WTC11 (cell line): Measurements from ENCODE around the gene PLAAT3. TPM values are rescaled to one million over a fixed set of nuclear protein-coding genes. Genes with fewer than 3 reads are reported as not detected.
A peak's percentile ranks its signal among the peaks of the same experiment; 100 is the strongest.
"Not testable (repeated sequence)": the region's sequence is repeated elsewhere in the genome, so short reads cannot be mapped to it uniquely, and the experiment has no call there.

Source experiments
- ATAC-seq: fragments of 200-7000 bp; cut with Tn5 transposase; 2 replicates; pipeline ENCODE4 v1.10.0; 2021; ENCODE audit warnings: mild to moderate bottlenecking, moderate library complexity
- CTCF ChIA-PET: fragments of 300-600 bp; sonication (Branson Sonifier 250); formaldehyde crosslinking; loops from one replicate; lab custom pipeline; 2021; ENCODE audit warnings: antibody characterized with exemption; lab: Charles Lee
- POLR2A ChIA-PET: fragments of 350-600 bp; sonication (Branson Sonifier 250); formaldehyde crosslinking; loops from one replicate; lab custom pipeline; 2021; ENCODE audit warnings: antibody characterized with exemption; lab: Charles Lee
- DNase-seq: peaks from one replicate; pipeline ENCODE4 v3.0.0; 2021; ENCODE audit warnings: low spot score
- H3K27ac Mint-ChIP-seq: 2 replicates; pipeline ENCODE4 v1.8.0; 2021; ENCODE audit warnings: mixed read lengths
- H3K27me3 Mint-ChIP-seq: 2 replicates; pipeline ENCODE4 v1.8.0; 2021; ENCODE audit warnings: low read depth, mild to moderate bottlenecking, moderate library complexity, mixed read lengths
- H3K36me3 Mint-ChIP-seq: 2 replicates; pipeline ENCODE4 v1.8.0; 2021; ENCODE audit warnings: mixed read lengths
- H3K4me1 Mint-ChIP-seq: 2 replicates; pipeline ENCODE4 v1.8.0; 2022; ENCODE audit warnings: mixed read lengths
- H3K4me3 Mint-ChIP-seq: 2 replicates; pipeline ENCODE4 v1.8.0; 2021; ENCODE audit warnings: mild to moderate bottlenecking, moderate library complexity, mixed read lengths
- H3K9me3 Mint-ChIP-seq: 2 replicates; pipeline ENCODE4 v1.8.0; 2021; ENCODE audit warnings: mixed read lengths
- EMX1 ChIP-seq: fragments of 250-450 bp; sonication (Bioruptor Pico); IDR thresholded peaks from 2 replicates; pipeline ENCODE4 v1.8.0; 2021; ENCODE audit warnings: mild to moderate bottlenecking
- FOXK1 ChIP-seq: sonication (generic); formaldehyde crosslinking; IDR thresholded peaks from 2 replicates; pipeline ENCODE4 v1.8.0; 2022; ENCODE audit warnings: mild to moderate bottlenecking, moderate library complexity, missing genetic modification reagents
- IRF2 ChIP-seq: sonication (generic); formaldehyde crosslinking; IDR thresholded peaks from 2 replicates; pipeline ENCODE4 v1.8.0; 2022; ENCODE audit warnings: low read depth, missing genetic modification reagents, borderline replicate concordance
- NR2C2 ChIP-seq: sonication (generic); formaldehyde crosslinking; IDR thresholded peaks from 2 replicates; pipeline ENCODE4 v1.8.0; 2022; ENCODE audit warnings: mild to moderate bottlenecking, missing genetic modification reagents
- NR3C1 ChIP-seq: sonication (generic); formaldehyde crosslinking; conservative IDR thresholded peaks from 2 replicates; pipeline ENCODE4 v1.8.1; 2023; ENCODE audit warnings: low read depth, mild to moderate bottlenecking, missing genetic modification reagents
- PRRX2 ChIP-seq: fragments of 250-450 bp; sonication (Bioruptor Pico); IDR thresholded peaks from 2 replicates; pipeline ENCODE4 v1.8.0; 2021; ENCODE audit warnings: mild to moderate bottlenecking
- SP1 ChIP-seq: sonication (generic); formaldehyde crosslinking; conservative IDR thresholded peaks from 2 replicates; pipeline ENCODE4 v1.8.1; 2022; ENCODE audit warnings: missing genetic modification reagents
- TEAD1 ChIP-seq: sonication (generic); formaldehyde crosslinking; IDR thresholded peaks from 2 replicates; pipeline ENCODE4 v1.8.0; 2022; ENCODE audit warnings: mild to moderate bottlenecking, missing genetic modification reagents
- total RNA-seq: library from RNA; stranded (reverse); gene quantifications from 3 replicates; pipeline ENCODE4 v1.2.3, GENCODE V29; 2021
- TF ChIP-seq, protein P1 (sequence below): sonication (generic); formaldehyde crosslinking; IDR thresholded peaks from 2 replicates; pipeline ENCODE4 v1.8.0; 2023; ENCODE audit warnings: mild to moderate bottlenecking, missing genetic modification reagents
- TF ChIP-seq, protein P2 (sequence below): sonication (generic); formaldehyde crosslinking; IDR thresholded peaks from 2 replicates; pipeline ENCODE4 v1.8.0; 2022; ENCODE audit warnings: missing genetic modification reagents
- TF ChIP-seq, protein P3 (sequence below): sonication (generic); formaldehyde crosslinking; IDR thresholded peaks from 2 replicates; pipeline ENCODE4 v1.8.1; 2023; ENCODE audit warnings: mild to moderate bottlenecking, missing genetic modification reagents, moderate library complexity
- TF ChIP-seq, protein P4 (sequence below): sonication (generic); formaldehyde crosslinking; IDR thresholded peaks from 2 replicates; pipeline ENCODE4 v1.8.0; 2023; ENCODE audit warnings: missing genetic modification reagents

PLAAT3 gene
- total RNA-seq, 1 experiment from 2014 or later = 160 TPM

DNA sequence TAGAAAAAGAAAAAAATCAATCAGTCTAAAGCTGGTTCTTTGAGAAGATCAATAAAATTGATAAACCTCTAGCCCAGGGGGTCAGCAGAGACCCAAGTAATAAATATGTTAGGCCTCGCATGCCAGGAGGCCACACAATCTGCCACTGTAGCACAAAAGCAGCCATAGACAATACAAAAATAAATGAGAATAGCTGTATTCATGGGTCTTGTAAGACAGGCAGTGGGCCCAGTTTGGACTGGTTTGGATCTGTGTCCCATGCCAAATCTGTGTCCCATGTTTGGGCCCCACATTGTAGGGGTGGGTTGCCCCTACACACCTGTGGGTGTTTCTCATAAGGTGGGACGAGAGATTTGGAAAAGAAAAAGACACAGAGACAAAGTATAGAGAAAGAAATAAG lies 84.2 kb downstream of the PLAAT3 start (continued):
- TF ChIP-seq, protein P1, sequence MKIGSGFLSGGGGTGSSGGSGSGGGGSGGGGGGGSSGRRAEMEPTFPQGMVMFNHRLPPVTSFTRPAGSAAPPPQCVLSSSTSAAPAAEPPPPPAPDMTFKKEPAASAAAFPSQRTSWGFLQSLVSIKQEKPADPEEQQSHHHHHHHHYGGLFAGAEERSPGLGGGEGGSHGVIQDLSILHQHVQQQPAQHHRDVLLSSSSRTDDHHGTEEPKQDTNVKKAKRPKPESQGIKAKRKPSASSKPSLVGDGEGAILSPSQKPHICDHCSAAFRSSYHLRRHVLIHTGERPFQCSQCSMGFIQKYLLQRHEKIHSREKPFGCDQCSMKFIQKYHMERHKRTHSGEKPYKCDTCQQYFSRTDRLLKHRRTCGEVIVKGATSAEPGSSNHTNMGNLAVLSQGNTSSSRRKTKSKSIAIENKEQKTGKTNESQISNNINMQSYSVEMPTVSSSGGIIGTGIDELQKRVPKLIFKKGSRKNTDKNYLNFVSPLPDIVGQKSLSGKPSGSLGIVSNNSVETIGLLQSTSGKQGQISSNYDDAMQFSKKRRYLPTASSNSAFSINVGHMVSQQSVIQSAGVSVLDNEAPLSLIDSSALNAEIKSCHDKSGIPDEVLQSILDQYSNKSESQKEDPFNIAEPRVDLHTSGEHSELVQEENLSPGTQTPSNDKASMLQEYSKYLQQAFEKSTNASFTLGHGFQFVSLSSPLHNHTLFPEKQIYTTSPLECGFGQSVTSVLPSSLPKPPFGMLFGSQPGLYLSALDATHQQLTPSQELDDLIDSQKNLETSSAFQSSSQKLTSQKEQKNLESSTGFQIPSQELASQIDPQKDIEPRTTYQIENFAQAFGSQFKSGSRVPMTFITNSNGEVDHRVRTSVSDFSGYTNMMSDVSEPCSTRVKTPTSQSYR (CRISPR knock-in tag) = no peak
- TF ChIP-seq, protein P2, sequence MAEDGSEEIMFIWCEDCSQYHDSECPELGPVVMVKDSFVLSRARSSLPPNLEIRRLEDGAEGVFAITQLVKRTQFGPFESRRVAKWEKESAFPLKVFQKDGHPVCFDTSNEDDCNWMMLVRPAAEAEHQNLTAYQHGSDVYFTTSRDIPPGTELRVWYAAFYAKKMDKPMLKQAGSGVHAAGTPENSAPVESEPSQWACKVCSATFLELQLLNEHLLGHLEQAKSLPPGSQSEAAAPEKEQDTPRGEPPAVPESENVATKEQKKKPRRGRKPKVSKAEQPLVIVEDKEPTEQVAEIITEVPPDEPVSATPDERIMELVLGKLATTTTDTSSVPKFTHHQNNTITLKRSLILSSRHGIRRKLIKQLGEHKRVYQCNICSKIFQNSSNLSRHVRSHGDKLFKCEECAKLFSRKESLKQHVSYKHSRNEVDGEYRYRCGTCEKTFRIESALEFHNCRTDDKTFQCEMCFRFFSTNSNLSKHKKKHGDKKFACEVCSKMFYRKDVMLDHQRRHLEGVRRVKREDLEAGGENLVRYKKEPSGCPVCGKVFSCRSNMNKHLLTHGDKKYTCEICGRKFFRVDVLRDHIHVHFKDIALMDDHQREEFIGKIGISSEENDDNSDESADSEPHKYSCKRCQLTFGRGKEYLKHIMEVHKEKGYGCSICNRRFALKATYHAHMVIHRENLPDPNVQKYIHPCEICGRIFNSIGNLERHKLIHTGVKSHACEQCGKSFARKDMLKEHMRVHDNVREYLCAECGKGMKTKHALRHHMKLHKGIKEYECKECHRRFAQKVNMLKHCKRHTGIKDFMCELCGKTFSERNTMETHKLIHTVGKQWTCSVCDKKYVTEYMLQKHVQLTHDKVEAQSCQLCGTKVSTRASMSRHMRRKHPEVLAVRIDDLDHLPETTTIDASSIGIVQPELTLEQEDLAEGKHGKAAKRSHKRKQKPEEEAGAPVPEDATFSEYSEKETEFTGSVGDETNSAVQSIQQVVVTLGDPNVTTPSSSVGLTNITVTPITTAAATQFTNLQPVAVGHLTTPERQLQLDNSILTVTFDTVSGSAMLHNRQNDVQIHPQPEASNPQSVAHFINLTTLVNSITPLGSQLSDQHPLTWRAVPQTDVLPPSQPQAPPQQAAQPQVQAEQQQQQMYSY (CRISPR knock-in tag) = no peak
- TF ChIP-seq EMX1 = no peak
- no peak for TF ChIP-seq FOXK1 (CRISPR knock-in tag)
- TF ChIP-seq PRRX2 = no peak
- no peak for TF ChIP-seq NR3C1 (CRISPR knock-in tag)
- no peak for TF ChIP-seq SP1
- TF ChIP-seq, protein P3, sequence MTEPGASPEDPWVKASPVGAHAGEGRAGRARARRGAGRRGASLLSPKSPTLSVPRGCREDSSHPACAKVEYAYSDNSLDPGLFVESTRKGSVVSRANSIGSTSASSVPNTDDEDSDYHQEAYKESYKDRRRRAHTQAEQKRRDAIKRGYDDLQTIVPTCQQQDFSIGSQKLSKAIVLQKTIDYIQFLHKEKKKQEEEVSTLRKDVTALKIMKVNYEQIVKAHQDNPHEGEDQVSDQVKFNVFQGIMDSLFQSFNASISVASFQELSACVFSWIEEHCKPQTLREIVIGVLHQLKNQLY (CRISPR knock-in tag) = no peak
- TF ChIP-seq IRF2 (CRISPR knock-in tag) = no peak
- no peak for TF ChIP-seq NR2C2

DNA sequence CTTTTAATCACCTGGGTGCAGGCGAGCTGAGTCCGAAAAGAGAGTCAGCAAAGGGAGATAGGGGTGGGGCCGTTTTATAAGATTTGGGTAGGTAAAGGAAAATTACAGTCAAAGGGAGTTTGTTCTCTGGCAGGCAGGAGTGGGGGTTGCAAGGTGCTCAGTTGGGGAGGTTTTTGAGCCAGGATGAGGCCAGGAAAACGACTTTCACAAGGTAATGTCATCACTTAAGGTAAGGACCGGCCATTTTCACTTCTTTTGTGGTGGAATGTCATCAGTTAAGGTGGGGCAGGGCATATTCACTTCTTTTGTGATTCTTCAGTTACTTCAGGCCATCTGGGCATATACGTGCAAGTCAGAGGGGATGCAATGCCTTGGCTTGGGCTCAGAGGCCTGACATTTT lies 84.9 kb downstream of the PLAAT3 start:
- not testable (repeated sequence) for H3K9me3 Mint-ChIP-seq, H3K27me3 Mint-ChIP-seq, DNase-seq, ATAC-seq
- peaks cover 15% of the 10 kb centered on the region for H3K36me3 Mint-ChIP-seq
- CTCF ChIA-PET = interaction anchor here (0.9 to 1.1 kb wide), 2 partner anchors 21 to 50 kb away, joined by 3 to 5 read pairs; no protein-coding TSS in a partner anchor
- TF ChIP-seq TEAD1 (CRISPR knock-in tag) = peak; percentile 61; the same call in 1 of the 2 replicates
- TF ChIP-seq, protein P4, sequence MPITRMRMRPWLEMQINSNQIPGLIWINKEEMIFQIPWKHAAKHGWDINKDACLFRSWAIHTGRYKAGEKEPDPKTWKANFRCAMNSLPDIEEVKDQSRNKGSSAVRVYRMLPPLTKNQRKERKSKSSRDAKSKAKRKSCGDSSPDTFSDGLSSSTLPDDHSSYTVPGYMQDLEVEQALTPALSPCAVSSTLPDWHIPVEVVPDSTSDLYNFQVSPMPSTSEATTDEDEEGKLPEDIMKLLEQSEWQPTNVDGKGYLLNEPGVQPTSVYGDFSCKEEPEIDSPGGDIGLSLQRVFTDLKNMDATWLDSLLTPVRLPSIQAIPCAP (CRISPR knock-in tag) = 0 out of 2 replicates have a peak, but pooled peaks have one; percentile 32
- peaks cover 62% of the 10 kb centered on the region for H3K4me1 Mint-ChIP-seq
- peak overlapping the region; percentile 98 for H3K27ac Mint-ChIP-seq
- POLR2A ChIA-PET = interaction anchor here (1.0 to 1.1 kb wide), 2 partner anchors 38 to 152 kb away, joined by 3 read pairs; partner anchors contain the start of genes PLAAT5 and RTN3
- H3K4me3 Mint-ChIP-seq = peak overlapping the region; percentile 33

DNA sequence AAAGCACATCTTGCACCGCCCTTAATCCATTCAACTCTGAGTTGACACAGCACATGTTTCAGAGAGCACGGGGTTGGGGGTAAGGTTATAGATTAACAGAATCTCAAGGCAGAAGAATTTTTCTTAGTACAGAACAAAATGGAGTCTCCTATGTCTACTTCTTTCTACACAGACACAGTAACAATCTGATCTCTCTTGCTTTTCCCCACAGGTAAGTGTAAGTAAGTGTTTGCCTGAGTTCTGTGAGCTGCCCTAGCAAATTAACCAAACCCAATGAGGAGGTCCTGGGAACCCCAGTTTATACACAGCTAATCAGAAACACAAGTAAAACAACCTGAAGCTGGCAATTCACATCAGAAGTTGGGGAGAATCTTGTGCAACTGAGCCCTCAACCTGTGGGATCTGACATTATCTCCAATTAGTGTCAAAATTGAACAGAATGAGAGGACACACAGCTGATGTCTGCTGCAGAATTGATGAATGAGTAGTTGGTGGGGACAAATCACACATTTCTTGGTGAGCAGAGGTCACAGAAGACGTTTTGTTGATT lies 85.4 kb downstream of the PLAAT3 start:
- peak overlapping the region; percentile 33 for H3K4me3 Mint-ChIP-seq
- POLR2A ChIA-PET, ATAC-seq, H3K27me3 Mint-ChIP-seq, DNase-seq: not testable (repeated sequence)
- peak overlapping the region; percentile 98 for H3K27ac Mint-ChIP-seq
- H3K9me3 Mint-ChIP-seq = peaks cover 14% of the 10 kb centered on the region
- peaks cover 21% of the 10 kb centered on the region for H3K36me3 Mint-ChIP-seq
- H3K4me1 Mint-ChIP-seq = peaks cover 57% of the 10 kb centered on the region
- CTCF ChIA-PET = interaction anchor here (0.9 to 1.1 kb wide), 2 partner anchors 21 to 50 kb away, joined by 3 to 5 read pairs; no protein-coding TSS in a partner anchor

DNA sequence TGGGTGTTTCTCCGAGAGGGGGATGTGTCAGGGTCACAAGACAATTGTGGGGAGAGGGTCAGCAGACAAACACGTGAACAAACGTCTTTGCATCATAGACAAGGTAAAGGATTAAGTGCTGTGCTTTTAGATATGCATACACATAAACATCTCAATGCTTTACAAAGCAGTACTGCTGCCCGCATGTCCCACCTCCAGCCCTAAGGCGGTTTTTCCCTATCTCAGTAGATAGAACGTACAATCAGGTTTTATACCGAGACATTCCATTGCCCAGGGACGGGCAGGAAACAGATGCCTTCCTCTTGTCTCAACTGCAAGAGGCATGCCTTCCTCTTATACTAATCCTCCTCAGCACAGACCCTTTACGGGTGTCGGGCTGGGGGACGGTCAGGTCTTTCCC lies 86.1 kb downstream of the PLAAT3 start:
- CTCF ChIA-PET = interaction anchor here (1.1 kb wide), 1 partner anchor 49 kb away, joined by 5 read pairs; no protein-coding TSS in a partner anchor
- POLR2A ChIA-PET, H3K27me3 Mint-ChIP-seq, ATAC-seq, H3K4me3 Mint-ChIP-seq, DNase-seq: not testable (repeated sequence)
- H3K4me1 Mint-ChIP-seq = peaks cover 50% of the 10 kb centered on the region
- peaks cover 21% of the 10 kb centered on the region for H3K9me3 Mint-ChIP-seq
- H3K27ac Mint-ChIP-seq = peak overlapping the region; percentile 99
- H3K36me3 Mint-ChIP-seq = peaks cover 27% of the 10 kb centered on the region
